ENCODE measurements around the gene ACR. TPM values are rescaled to one million over a fixed set of nuclear protein-coding genes. Genes with fewer than 3 reads are reported as not detected.
A peak's percentile ranks its signal among the peaks of the same experiment; 100 is the strongest.

Gene ACR
- not detected for total RNA-seq

DNA sequence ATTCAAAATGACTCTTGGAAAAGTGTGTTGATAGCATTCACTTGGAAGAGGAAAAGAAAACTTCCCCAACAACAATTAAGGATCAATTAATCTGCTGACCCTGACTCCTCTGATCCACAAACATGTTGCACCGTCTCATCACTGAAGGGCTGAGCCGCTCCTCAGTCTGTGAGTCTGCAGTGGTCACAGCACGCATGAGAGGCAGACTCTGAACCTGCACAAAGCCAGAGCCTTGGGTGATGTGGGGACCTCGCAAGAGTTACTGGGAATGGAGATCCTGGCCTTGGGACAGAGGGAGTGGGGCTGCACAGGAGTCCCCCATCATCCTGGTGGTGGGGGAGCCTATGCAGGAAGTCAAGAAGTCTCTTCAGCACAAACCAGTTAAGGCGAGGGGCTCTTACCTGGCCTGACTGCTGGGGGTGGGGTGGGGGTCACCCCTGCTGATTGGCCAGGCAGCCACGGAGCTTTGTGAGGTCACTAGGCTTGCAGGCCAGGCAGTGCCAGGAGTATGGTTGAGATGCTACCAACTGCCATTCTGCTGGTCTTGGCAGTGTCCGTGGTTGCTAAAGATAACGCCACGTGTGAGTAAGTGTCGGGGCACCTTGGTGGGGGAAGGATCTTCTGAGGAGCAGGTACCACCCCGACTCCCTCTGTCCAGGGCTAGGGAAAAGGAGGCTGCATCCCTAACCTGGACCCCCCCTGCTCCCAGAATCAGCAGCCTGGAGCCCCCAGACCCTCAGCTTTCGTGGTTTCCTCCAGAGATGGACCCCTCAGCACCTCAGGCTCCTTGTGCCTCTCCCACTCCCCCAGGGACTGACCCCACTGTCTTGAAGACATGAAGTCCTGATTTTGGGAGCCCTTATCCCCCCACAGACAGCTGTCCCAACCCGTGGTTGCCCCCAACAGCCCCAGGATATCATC, at the start of gene ACR:
Gene ACR, plus strand, starts transcription at position 477 of the 921 bp plus-strand sequence. Its CDS starts 32 bp downstream, at position 509.
- DNase-seq (ENCODE audit: low spot score in 2 of 2) = peak in 1 of 2 donors; percentile 43
- Histone ChIP-seq H3K27me3 (peaks cover 2% of the 10 kb centered on the region), H3K4me3 (no peak within 1 kb of the TSS), H3K4me1 (no peaks in the 10 kb centered on the region), H3K36me3 (no peaks in the 10 kb centered on the region), H3K9me3 (no peaks in the 10 kb centered on the region), H3K27ac (no peak within 1 kb of the TSS)
- TF ChIP-seq, protein P1, sequence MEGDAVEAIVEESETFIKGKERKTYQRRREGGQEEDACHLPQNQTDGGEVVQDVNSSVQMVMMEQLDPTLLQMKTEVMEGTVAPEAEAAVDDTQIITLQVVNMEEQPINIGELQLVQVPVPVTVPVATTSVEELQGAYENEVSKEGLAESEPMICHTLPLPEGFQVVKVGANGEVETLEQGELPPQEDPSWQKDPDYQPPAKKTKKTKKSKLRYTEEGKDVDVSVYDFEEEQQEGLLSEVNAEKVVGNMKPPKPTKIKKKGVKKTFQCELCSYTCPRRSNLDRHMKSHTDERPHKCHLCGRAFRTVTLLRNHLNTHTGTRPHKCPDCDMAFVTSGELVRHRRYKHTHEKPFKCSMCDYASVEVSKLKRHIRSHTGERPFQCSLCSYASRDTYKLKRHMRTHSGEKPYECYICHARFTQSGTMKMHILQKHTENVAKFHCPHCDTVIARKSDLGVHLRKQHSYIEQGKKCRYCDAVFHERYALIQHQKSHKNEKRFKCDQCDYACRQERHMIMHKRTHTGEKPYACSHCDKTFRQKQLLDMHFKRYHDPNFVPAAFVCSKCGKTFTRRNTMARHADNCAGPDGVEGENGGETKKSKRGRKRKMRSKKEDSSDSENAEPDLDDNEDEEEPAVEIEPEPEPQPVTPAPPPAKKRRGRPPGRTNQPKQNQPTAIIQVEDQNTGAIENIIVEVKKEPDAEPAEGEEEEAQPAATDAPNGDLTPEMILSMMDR (IDR thresholded peaks at IDR 0.05) = no peak
- no peak for TF ChIP-seq POLR2AphosphoS5 (IDR thresholded peaks at IDR 0.05)
- TF ChIP-seq EP300 (IDR thresholded peaks at IDR 0.05) = no peak
- no peak for TF ChIP-seq POLR2A (IDR thresholded peaks at IDR 0.05)
- WGBS = 84% methylated on average over 11 of the region's 13 CpGs

DNA sequence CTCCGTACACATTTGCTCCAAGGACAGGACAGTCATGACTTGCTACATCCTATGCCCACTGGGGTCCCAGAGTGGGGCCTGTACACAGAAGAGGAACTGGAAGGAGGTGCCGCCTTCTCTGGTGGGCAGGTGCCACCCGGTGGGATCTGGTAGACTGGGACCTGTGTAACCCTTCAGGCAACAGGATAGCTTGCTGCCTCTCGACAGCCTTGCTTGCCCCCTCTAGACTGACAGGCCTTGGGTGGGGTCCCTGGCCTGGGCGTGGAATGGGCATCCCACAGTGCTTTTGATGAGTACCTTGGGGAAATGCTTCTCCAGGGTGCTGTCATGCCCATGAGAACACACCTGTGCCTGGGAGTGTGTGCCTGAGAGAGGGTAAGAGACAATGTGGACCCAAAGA, 49.6 kb upstream of the ACR start:
- no peak for DNase-seq (ENCODE audit: low spot score in 2 of 2)
- Histone ChIP-seq H3K27ac (no peak overlapping the region), H3K9me3 (no peaks in the 10 kb centered on the region), H3K27me3 (peaks cover 7% of the 10 kb centered on the region), H3K36me3 (no peaks in the 10 kb centered on the region), H3K4me1 (no peaks in the 10 kb centered on the region), H3K4me3 (no peak overlapping the region)
- TF ChIP-seq POLR2AphosphoS5 (IDR thresholded peaks at IDR 0.05) (no peak), EP300 (IDR thresholded peaks at IDR 0.05) (no peak), POLR2A (IDR thresholded peaks at IDR 0.05) (no peak)
- TF ChIP-seq, protein P1 (IDR thresholded peaks at IDR 0.05) = no peak
- 87% methylated on average over 2 of the region's 5 CpGs for WGBS

DNA sequence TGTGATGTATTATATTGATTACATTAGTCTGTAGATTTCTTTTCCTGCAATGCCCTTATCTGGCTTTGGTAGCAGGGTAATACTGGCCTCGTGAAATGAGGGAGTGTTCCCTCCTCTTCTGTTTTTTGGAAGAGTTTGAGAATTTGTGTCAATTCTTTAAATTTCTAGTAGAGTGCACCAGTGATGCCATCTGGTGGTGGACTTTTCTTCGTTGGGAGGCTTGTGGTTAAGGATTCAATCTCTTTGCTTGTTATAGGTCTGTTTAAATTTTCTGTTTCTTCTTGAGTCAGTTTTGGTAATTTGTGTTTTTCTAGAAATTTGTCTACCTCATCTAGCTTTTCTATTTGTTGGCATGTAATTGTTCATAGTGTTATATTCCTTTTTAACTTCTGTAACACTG, 46.5 kb upstream of the ACR start:
- H3K4me3 ChIP-seq = no peak overlapping the region
- TF ChIP-seq EP300 (IDR thresholded peaks at IDR 0.05) (no peak), POLR2AphosphoS5 (IDR thresholded peaks at IDR 0.05) (no peak), POLR2A (IDR thresholded peaks at IDR 0.05) (no peak)
- TF ChIP-seq, protein P1 (IDR thresholded peaks at IDR 0.05) = no peak
- peaks cover 7% of the 10 kb centered on the region for H3K27me3 ChIP-seq
- no peaks in the 10 kb centered on the region for H3K36me3 ChIP-seq
- H3K9me3 ChIP-seq = no peaks in the 10 kb centered on the region
- peaks cover 11% of the 10 kb centered on the region for H3K4me1 ChIP-seq
- no peak overlapping the region for H3K27ac ChIP-seq
- no peak for DNase-seq (ENCODE audit: low spot score in 2 of 2)
- WGBS = 58% methylated on average over 2 of the region's 2 CpGs

DNA sequence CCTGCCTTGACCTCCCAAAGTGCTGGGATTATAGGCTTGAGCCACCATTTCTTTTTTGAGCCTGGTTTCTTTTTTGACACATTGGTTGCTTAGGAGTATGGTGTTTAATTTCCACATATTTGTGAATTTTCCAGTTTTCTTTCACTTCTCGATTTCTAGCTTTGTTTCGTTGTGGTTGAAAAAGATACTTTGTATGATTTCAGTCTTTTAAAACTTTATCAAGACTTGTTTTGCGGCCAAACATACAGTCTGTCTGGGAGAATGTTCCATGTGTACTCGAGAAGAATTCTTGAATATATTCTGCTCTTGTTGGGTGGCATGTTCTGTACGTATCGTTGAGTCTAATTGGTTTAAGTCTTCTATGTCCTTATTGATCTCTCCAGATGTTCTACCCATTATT, 44.5 kb upstream of the ACR start:
- H3K36me3 ChIP-seq = no peaks in the 10 kb centered on the region
- peaks cover 7% of the 10 kb centered on the region for H3K27me3 ChIP-seq
- no peaks in the 10 kb centered on the region for H3K9me3 ChIP-seq
- no peak for DNase-seq (ENCODE audit: low spot score in 2 of 2)
- no peak overlapping the region for H3K4me3 ChIP-seq
- TF ChIP-seq, protein P1 (IDR thresholded peaks at IDR 0.05) = no peak
- TF ChIP-seq POLR2AphosphoS5 (IDR thresholded peaks at IDR 0.05) (no peak), POLR2A (IDR thresholded peaks at IDR 0.05) (no peak), EP300 (IDR thresholded peaks at IDR 0.05) (no peak)
- WGBS = 85% methylated on average over 6 of the region's 6 CpGs
- peaks cover 27% of the 10 kb centered on the region for H3K4me1 ChIP-seq
- no peak overlapping the region for H3K27ac ChIP-seq

DNA sequence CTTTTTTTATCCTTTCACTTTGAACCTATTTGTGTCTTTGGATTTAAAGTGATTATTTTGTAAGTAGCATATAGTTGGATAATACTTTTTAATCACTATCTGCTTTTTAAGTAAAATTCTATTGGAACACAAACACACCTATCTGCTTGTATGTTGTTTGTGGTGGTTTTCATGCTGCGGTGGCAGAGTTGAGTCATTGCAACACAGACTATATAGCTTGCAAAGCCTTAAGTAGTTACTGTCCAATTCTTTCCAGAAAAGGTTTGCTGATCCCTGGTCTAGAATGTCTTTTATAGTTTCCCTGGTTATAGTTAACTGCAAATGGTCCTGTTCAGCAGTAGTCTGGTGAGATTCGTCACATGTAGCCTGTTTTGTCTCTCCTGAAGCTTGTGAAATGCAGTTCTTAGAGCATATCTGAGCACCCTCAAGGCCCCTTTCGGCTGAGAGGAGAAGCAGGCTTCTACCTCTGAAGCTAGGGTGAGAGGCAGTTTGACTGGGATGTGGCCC, 43.9 kb upstream of the ACR start:
- Histone ChIP-seq H3K27me3 (peaks cover 4% of the 10 kb centered on the region), H3K4me1 (peaks cover 29% of the 10 kb centered on the region), H3K36me3 (no peaks in the 10 kb centered on the region), H3K9me3 (no peaks in the 10 kb centered on the region), H3K4me3 (no peak overlapping the region), H3K27ac (no peak overlapping the region)
- DNase-seq (ENCODE audit: low spot score in 2 of 2) = no peak
- TF ChIP-seq EP300 (IDR thresholded peaks at IDR 0.05) (no peak), POLR2A (IDR thresholded peaks at IDR 0.05) (no peak), POLR2AphosphoS5 (IDR thresholded peaks at IDR 0.05) (no peak)
- TF ChIP-seq, protein P1 (IDR thresholded peaks at IDR 0.05) = no peak
- WGBS = 73% methylated on average over 3 of the region's 3 CpGs
